ENCODE results near the gene CAPN12. TPM values are rescaled to one million over a fixed set of nuclear protein-coding genes. Genes with fewer than 3 reads are reported as not detected.

CAPN12 gene
- polyA plus RNA-seq, 4 donors: 4.6 to 11.3 (median 7.4) TPM

DNA sequence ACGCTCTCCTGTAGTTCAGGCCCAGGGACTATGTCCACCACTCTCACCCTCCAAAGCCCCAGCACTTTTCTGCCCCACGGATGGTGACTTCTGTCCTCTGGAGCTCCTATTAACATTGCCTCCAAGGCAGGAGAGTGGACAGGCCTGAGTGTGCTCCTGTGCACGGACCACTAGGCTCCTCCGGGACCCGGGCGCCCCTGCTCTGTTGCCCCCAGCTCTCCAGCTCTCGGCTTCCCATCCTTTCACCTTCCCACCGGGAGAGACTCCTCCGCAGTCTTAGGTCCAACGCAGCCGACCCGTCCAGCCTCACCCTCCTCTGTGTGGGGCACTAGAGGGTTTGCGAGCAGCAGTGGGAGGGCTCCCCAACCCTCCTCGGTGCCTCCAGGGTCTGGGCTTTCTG is 30.4 kb downstream of the CAPN12 start:
- no peak for DNase-seq (ENCODE audit: low read depth in 4 of 4, low spot score in 2 of 4)

GRCh38 chr19:38713227-38713649 is 31.0 kb downstream of the CAPN12 start:
- no peak for DNase-seq (ENCODE audit: low read depth in 4 of 4, low spot score in 2 of 4)

DNA sequence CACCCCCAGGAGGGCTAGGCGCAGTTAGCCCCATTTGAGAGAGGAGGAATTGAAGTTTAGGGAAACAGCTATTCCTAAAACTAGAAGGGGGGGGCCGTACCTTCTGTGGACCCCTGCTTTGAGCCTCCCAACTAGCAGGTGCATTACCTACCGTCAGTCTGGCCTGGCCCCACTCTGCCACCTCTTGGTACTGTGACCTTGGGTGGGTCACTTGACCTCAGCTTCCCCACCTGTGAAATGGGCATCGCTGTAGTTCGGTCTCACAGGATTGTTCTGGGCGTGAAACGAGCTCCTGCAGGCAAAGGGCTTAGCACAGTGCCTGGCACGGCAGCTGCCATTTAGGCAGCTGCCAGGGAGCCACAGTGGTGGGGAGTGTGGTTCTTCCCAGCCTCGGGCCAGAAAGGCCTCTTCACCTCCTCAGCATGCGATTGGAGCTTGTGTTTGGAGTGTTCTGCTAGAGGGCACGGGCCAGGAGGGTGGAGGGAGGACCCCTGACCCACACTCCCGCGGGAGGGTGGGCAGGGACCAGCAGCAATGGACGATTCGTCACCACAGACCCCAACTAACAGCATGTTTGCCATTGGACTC is 32.0 kb downstream of the CAPN12 start:
- no peak for DNase-seq (ENCODE audit: low read depth in 4 of 4, low spot score in 2 of 4)

GRCh38 chr19:38711726-38712153 is 32.5 kb downstream of the CAPN12 start:
- no peak for DNase-seq (ENCODE audit: low read depth in 4 of 4, low spot score in 2 of 4)

DNA sequence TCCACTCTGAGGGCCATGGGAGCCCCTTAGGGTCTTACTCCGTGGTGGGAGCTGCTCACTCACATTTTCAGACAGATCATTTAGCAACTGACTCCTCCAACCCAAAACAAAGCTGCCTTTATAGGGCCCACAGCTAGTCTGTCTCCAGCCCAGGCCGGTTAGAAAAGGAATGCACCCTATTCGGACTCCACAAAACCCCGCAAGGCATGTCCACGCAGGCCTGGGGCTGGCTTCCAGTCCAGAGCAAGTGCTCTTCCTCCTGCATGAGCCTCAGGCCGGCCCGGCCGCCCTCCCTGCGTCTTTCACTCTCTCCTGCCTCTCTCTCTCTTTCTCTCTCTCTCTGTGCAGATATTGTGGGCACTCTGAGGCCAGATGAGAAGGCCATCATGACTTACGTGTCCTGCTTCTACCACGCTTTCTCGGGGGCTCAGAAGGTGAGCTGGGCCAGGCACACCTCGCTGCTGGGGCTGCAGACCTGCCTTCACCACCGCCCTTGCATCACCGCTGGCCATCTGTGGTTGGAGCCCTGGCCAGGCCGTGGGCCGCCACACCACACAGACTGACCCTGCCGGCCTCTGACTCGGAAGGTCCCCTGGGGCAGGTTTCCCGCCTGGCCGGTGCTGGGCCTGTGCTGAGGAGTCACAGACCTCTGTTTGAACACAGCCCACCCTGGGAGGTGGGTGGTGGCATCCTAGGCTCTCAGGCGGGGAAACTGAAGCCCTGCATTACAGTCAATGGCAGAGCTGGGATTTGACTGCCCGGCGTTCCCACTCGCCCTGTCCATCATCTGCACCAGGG is 33.1 kb downstream of the CAPN12 start:
- no peak for DNase-seq (ENCODE audit: low read depth in 4 of 4, low spot score in 2 of 4)

- DNase-seq (ENCODE audit: low read depth in 4 of 4, low spot score in 2 of 4): no peak
Measured at GRCh38 chr19:38710416-38710702, 33.9 kb downstream of the CAPN12 start.

DNA sequence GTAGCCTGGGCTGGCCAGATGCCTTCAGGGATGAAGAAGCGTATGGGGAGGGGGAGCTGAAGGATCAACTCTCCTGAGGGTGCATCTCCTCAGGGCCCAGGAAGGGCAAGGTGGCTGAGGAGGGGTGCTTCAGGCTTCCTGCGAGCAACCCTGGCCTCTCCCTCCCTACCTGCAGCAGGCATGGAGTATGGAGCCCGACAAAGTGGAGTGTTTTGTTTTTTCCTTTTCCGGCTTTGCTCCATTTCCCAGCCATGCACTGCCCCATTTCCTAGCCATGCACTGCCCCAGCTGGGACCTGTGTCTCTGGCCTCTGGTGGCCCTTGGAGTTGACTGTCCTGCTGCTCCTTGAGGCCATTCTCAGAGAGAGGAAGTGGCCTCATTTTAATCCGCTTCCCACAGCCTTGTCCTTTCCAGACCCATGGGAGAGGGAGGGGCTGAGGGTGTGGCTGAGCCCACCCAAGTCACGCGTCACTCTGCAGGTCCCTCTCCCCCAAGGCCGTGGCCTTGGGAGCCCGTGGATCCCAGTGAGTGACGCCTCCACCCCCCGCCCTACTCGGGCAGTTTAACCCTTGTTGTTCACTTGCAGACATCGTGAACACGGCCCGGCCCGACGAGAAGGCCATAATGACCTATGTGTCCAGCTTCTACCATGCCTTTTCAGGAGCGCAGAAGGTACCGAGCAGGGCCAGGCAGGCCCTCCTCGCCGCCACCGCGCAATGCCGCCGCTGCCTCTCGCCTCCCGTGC is 34.4 kb downstream of the CAPN12 start:
- DNase-seq (ENCODE audit: low read depth in 4 of 4, low spot score in 2 of 4): no peak

DNA sequence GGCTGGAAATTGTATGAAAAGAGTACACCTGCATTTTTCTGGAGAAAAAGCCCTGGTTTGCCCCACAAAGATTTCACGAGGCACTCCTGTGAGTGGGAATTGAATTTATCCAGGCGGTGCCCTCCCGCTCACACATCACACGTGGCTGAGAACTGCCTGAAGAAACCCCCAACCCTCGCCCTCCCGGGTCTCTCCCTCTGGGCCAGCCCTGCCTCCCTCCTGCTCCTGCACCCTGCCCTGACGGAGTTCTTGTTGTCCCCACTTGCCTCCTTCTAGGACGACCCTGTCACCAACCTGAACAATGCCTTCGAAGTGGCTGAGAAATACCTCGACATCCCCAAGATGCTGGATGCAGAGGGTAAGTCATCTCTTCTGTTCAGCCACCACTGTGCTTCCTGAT is 35.2 kb downstream of the CAPN12 start:
- DNase-seq (ENCODE audit: low read depth in 4 of 4, low spot score in 2 of 4): no peak

DNA sequence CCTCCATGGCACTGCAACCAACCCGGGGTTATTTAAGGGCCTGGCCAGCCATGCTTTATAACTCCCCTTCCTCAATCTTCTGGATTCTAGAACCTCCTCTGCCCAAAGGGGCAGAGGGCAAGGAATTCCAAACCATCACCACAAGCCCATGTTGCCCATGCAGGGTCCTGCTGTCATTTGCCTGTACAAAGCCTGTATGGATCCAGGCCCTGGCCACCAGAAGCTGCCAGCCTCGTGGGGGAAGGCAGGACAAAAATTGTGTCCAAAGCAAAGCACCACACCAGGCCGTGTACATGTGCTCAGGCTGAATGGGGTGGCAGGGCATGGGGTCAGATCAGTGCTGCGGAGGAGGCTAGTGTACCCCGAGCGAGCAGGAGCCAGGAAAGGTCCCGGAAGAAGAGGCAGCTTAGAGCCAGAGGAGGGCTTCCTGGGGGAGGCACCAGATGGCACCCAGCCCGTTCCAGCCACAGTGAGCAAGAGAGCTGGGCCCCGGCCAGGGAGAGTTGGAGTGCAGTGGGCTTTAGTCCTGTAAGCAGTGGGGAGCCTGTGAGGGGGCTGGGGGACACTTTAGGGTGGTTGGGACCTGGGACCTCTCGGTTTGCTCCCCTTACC is 35.8 kb downstream of the CAPN12 start:
- no peak for DNase-seq (ENCODE audit: low read depth in 4 of 4, low spot score in 2 of 4)

- no peak for DNase-seq (ENCODE audit: low read depth in 4 of 4, low spot score in 2 of 4)
Measured at GRCh38 chr19:38707512-38708114, 36.7 kb downstream of the CAPN12 start.

DNA sequence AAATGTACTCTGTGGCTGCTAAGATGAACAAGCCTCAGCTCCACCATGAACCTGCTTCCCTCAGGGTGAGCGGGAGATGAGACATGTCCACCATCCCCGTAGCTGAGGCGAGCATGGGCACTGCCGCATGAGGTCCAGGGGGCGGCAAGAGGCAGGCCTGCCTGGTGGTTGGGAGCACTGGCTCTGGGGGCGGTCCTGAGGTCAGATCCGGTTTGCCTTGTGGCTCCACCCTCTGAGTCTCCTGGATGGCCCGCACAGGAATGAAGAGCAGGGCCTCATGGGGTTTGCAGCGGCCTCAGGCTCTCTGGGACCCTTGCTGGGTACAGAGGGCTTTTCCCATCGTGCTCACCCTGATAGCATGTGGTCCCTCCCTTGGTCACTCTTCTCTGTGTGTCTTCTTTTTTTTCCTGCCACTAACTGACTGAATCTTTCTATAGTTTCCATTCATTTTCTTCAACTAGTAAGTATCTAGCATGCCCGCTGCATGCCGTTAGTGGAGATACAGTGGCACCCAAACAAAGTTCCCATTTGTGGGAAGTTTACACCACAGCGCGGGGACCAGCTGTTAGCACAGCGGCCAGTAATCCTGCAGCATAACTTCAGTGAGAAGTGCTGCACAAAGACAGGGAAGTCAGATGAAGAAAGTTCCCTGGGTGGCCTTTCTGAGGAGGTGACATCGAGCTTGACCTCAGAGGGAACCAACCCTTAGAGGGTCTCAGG is 37.3 kb downstream of the CAPN12 start:
- DNase-seq (ENCODE audit: low read depth in 4 of 4, low spot score in 2 of 4): no peak

GRCh38 chr19:38705197-38706019 is 38.9 kb downstream of the CAPN12 start:
- no peak for DNase-seq (ENCODE audit: low read depth in 4 of 4, low spot score in 2 of 4)

DNA sequence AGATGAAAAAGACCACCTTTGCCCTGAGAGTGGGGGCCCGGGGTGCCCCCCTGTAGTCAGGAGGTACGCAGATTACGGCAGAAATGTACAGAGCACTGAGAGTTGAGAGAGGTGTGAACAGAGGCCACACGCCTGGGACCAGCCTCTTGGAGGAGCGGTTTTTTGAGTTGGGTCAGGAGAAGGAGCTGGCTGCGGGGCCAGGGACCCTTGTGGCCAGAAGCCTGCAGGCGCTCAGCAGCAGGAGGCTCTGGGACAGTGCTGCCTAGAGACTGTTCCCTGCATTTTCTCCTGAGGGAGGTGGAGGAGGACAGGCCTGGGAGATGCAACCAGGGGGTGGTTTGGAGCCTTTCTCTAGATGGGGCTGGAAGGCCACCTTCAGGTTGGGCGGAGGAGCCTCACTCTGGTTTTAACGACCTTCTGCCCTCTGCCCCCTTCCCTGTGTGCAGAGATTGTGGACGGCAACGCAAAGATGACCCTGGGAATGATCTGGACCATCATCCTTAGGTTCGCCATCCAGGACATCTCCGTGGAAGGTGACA is 39.7 kb downstream of the CAPN12 start:
- no peak for DNase-seq (ENCODE audit: low read depth in 4 of 4, low spot score in 2 of 4)

DNA sequence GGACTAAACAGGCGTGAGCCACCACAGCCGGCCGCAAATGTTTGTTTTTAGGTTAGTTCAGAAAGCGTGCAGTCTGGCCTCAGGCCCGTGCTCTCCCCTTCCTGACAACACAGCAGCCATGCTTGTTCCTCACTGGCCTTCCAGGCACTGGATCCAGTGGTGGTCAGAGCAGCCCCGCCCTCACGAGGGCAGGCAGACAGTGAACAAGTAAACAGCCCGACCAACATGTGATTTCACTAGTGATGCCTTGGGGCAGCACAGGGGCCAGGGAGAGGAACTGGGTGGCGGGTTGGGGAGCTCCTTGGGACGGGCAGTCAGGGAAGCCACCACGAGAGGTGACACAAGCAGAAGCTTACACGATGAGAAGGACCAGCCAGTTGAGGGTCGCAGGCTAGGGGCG is 40.8 kb downstream of the CAPN12 start:
- DNase-seq (ENCODE audit: low read depth in 4 of 4, low spot score in 2 of 4): no peak

GRCh38 chr19:38702278-38702677 is 42.0 kb downstream of the CAPN12 start:
- DNase-seq (ENCODE audit: low read depth in 4 of 4, low spot score in 2 of 4): no peak

- DNase-seq (ENCODE audit: low read depth in 4 of 4, low spot score in 2 of 4): no peak
Measured at GRCh38 chr19:38701455-38702063, 42.7 kb downstream of the CAPN12 start.

GRCh38 chr19:38700902-38701454 is 43.3 kb downstream of the CAPN12 start:
- no peak for DNase-seq (ENCODE audit: low read depth in 4 of 4, low spot score in 2 of 4)

GRCh38 chr19:38700350-38700901 is 43.8 kb downstream of the CAPN12 start:
- DNase-seq (ENCODE audit: low read depth in 4 of 4, low spot score in 2 of 4): no peak

Data from left renal cortex interstitium (tissue), 4 donors.